GM18508 (cell line): ENCODE results near the gene VGF.

ENCODE experiments used
- ATAC-seq: cut with Tn5 transposase; IDR thresholded peaks from one replicate; pipeline ENCODE4 v1.9.1; 2021; ENCODE audit warnings: moderate number of reproducible peaks; ENCODE audit not compliant: insufficient read depth, unreplicated experiment

The VGF gene

GRCh38 chr7:101186194-101186593, 20.8 kb upstream of the VGF start:
- ATAC-seq = no peak

DNA sequence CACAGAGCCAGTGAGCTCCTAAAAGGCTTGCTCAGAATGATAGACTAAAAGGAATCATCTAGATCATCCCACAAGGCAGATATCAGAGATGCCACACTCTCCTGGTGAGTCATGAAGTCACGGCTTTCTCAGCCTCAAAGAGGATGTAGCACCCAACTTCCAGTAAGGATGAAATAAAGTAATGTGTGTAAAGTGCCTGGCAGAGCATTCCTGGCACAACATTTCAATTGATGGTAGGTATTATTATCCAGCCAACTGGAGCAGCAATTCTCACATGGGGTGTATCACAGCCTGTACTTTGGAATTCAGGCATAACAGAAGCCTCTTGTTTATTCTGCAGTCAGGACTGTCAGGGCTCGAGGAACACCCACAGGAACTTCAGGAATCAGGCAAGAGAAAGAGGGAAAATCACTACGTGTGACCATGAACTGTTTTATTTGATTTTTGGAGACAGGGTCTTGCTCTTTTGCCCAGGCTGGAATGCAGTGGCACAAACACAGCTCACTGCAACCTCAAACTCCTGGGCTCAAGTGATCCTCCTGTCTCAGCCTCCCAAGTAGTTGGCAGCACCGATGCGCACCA, 20.0 kb upstream of the VGF start:
- ATAC-seq = no peak

DNA sequence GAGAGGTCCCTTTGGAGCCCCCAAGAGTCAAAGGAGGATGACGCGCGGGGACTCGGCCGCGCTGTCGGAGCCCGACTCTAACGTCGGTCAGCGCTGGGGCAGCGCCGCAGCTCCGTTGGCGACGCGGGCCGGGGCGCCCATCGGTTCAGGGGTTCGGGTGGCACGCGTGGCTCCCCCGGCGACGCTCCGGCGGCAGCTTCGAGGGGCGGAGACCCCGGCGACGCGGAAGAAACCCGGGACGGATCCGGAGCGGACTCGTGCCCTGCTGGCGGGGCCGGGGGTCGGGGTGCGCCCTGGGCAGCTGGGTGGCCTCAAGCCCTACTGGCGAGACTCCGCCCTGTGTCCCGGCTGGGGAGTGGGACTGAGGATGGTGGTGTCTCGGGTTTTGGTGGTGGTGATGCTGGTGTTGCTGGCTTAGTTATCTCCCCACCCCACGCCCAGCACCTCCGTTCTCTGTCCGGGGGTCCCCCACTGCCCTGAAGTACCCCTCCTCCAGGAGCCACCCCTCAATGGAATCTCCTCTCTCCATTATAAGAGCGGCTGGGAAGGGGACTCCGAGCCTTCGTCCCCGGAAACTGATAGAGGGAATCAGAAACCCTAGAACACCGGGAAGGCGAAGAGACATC, 14.9 kb upstream of the VGF start, which contains the start of gene NAT16:
Gene NAT16 (minus strand): TSS at position 164 of the 626 bp plus-strand sequence. CDS start 5,486 bp downstream, outside the sequence.
- no peak for ATAC-seq

DNA sequence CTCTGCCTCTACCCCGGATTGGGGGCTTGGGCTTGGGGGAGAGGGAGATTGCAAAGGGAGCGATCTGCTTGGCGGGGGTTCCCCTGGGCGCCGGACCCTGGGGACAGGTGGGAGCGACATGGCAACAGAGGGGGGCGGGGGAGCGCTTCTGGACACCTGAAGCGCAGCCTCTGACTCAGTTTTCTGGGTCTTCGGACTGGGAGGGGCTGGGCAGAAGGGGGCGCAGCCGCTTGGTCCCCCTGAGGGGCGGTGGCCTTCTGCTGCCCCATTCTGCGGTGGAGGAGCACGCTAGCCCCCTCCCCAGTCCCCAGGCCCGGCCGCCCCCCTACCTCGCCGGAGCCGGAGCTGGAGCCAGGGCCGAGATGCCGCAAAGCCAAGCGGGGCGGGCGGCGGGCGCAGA, 14.3 kb upstream of the VGF start:
- ATAC-seq = no peak

DNA sequence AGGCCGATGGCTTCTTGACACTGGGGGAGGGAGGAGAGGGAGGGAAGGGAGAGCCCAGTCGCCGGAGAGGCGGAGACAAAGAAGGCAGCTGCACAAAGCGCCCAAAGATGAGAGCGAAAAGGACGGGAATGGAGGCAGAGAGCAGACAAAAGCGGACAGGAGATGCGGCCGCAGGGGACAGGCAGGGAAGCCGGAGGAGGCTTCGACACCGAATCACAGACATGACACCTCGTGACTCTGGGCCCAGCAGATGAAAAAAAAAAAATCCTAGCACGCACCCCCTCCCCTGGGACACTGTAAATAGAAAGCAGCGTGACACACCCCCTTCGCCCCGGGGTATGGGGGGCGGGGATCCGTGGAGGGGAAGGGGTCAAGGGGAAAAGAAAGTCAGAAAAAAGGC, 13.7 kb upstream of the VGF start:
- ATAC-seq = no peak

- ATAC-seq = no peak
Measured at GRCh38 chr7:101177644-101178043, 12.3 kb upstream of the VGF start.

DNA sequence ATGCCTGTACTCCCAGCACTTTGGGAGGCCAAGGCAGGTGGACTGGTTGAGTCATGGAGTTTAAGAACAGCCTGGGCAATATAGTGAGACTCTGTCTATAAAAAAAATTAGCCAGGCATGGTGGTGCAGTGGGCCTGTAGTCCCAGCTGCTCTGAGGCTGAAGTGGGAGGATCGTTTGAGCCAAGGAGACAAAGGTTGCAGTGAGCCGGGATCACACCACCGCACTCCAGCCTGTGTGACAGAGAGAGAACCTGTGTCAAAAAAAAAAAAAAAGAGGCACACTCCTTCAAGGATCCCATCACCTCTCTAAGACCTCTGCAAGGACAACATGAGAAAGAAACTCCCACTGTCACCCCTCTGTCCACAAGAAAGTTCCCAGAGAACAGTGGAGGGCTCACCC, 10.3 kb upstream of the VGF start:
- ATAC-seq = no peak

DNA sequence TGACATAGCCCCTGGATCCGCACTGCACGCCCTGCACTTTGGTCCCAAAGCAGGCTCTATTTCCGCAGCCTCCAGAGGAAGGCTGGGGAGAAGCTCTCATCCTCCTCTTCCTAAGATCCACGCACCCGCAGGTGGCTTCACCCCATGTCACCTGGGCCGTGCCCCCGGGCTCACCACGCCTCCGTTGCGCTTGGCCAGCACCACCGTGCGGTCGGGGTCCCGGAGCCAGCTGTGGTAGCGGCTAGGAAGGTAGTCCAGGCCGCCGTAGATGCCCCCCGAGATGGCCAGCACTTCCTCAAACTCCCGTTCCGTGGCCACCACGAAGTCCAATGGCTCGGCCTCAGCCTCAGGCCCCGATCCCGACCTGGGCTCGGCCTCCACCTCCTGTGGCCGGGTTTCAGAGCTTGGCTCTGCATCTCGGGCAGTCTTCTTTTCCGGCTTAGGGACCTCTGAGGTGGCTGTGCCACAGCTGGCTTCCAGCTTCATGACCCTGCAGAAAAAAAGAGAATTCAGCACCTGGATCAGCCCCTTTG, 9.0 kb upstream of the VGF start:
- ATAC-seq = no peak

GRCh38 chr7:101173752-101174244, 8.4 kb upstream of the VGF start:
- ATAC-seq = no peak

- ATAC-seq = no peak
Measured at GRCh38 chr7:101172854-101173751, 7.7 kb upstream of the VGF start.

DNA sequence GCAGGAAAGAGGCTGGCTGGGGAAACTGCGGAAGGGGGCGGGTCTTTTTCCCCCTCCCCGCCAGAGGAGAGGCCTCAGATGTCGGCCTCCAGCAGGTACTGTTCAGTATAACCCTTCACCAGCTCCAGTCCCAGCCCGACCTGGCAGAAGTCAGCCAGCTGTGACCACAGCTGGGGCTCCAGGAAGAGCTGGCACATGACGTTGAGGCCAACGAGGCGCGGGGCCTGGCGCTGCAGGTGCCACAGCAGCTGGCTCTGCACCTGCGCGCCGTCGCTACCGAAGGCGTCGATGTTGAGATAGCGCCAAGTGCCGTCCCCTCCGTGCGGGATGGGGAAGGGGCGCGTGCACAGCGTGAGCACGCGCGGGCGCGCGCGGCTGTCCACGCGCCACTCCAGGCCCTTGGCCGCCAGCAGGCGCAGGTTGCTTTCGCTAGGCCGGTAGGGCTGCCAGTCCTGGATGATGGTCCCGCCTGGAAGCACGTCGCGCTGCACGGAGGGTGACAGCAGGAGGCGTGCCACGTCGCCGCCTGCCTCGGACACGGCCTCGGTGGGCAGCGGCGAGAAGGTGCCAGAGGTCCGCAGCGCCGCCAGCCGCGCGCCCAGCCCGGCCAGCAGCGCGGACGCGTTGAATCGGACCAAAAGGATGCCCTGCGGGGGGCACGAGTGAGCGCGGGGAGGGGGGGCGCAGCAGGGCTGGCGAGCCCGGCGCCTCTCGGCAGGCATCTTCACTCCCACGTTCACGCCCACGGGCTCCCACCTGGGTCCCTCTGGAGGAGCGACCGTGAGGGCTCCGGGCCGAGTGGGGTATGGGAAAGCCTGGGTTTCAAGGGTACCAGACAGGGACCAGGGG, 6.9 kb upstream of the VGF start:
- ATAC-seq = no peak

DNA sequence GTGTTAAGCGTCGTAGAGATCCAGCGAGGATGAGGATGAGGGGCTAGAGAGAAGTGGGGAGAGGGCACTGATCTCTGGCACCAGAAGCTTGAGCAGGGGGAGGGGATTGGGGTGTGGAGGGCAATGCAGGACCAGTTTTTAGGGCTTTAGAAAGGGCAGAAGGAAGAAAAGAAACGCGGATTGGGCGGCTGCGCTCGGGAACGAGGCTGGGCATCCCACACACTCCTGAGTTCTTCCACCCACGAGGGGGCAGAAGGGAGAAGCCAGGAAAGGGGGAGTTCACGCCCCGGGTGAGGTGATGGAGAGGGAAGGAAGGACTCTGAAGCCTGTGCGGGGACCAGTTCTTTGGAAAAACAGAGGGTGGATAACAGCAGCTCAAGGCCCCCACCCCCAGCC, 6.1 kb upstream of the VGF start:
- ATAC-seq = no peak

DNA sequence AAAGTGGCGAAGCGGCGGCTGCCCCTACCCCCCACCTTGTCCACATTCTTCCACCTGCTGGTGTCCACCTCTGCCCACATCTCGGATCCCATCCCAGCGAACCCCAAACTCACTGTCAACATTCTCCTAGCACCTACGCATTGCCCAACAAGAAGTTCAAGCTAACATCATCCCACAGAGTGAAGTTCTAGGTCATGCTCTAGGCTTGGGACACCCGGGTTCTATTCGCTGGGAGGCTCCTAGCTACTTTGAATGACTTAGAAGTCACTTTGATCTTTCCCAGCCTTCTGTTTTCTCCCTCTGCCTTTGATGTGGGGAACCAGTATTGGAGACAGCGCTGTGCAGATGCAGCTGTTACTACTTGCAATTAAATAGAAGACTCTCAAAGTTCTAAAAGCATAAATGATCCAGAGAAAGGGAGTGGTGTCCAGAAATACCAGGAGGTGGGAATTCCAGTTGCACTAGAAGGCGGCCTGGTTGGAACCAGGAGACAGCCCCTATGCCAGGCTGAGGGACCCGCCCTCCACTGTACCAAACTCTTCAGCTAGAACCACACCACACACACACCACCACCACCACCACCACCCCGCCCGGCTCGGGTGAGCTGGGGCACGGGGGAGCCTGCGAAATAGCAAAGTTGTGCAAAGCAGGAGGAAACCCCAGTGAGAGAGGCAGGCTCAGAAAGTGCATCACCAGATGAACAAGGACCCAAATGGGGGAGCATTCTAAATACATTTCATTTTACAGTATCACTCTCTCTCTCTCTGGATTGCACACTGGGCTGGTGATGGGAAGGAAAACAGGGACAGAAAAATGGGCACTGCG, 5.5 kb upstream of the VGF start:
- ATAC-seq = no peak

- no peak for ATAC-seq
Measured at GRCh38 chr7:101169838-101170551, 4.6 kb upstream of the VGF start.

DNA sequence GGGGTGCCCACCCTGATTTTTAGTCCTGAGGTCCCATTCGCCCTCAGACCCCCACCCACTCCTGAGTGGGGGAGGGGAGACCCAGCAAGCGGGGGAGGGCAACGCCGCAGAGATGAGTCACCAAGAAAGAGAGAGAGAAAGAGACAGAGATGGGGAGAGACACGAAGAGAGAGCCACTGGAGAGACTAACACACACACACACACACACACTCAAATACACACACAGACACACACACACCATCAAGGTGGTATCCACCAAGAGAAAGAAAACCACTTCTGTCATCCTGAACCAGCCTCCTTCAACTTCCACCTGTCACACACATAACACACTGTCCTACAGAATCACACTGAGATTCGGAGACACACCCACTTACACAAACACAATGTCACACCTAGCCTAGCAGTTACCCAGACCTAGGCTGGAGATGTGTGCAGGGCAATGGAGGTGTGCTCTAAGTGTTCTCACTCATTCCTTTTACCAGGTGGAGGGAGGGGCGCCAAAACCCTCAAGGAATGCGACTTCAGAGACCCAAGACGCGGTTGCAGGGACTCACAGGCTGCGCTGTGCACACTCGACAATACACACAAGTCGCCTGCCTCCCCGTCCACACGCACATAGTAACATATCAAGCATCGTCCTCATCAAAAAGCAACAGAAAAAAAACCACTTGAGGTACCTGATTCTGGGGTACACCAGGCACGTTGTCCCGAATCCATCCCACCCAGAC, 3.9 kb upstream of the VGF start:
- no peak for ATAC-seq

- no peak for ATAC-seq
Measured at GRCh38 chr7:101168412-101169049, 3.2 kb upstream of the VGF start.

DNA sequence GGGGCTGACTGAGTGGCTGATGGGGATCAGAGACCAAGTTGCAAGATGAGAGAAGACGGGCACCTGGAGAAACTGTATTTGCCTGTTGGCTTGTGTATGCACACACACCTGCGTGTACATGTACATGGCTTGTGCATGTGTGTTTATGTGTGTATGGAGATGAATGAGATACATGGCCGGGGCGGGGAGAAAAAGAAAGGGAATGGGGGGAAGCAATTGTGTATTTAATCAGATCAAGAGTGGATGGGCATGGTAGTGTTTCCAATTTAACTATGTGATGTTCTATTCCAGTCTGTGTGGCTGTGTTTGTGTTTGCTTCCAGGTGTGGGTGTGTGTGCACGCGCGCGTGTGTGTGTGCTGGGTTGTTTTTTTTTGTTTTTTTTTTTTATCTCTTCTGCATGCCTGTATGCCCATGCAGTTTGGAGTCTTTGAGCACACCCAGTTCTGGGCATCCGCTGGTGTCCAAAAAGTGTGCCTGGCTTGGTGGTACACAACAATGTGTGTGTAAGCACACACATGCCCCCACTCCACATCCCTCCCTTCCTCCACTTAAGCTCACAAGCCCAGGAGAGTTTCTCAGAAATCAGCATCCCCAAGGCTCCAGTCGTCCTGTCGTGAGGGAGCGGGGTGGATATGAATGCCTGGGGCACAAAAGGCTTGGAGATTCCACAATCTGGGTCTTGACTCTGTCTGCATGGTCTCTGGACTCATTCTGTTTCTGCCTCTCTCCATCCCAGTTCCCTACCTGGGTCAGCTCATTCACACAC, 2.5 kb upstream of the VGF start:
- no peak for ATAC-seq
